K562 (cell line): ENCODE data around the gene LRRC43. TPM values are rescaled to one million over a fixed set of nuclear protein-coding genes. Genes with fewer than 3 reads are reported as not detected.

Source experiments
- ATAC-seq: fragments of 200-7000 bp; cut with Tn5 transposase; 3 replicates; pipeline ENCODE4 v1.9.1; 2020; ENCODE audit warnings: moderate library complexity
- BruUV-seq: library from RNA; stranded (reverse); fragments of 400-500 nt; replicated peaks from 2 replicates; lab custom pipeline; 2021; lab: Mats Ljungman, UMichigan
- CTCF ChIA-PET: fragments of 300-600 bp; formaldehyde crosslinking; extraction: SDS; loops from one replicate; lab custom pipeline; 2021; ENCODE audit warnings: low intra/inter-chr PET ratio; lab: Yijun Ruan, JAX
- POLR2A ChIA-PET: fragments of 300-600, 350-650 bp; sonication (Branson Sonifier 250); formaldehyde crosslinking; extraction: SDS; loops from one replicate; lab custom pipeline; 2021; ENCODE audit warnings: antibody characterized with exemption, inconsistent platforms; lab: Yijun Ruan, JAX
- DNase-seq, 4 experiments: peaks; one replicate each; pipeline versions ENCODE4 v3.0.0 to v3.0.0-alpha.2; 2011 to 2018; ENCODE audit warnings: low spot score in 3 of 4, mixed read lengths in 3 of 4; ENCODE audit errors: extremely low read depth in 1 of 4
- FAIRE-seq: peaks from 2 replicates; lab custom pipeline; 2011; peaks lifted over from hg19 to GRCh38; lab: Jason Lieb, UNC
- H2AFZ ChIP-seq: 2 replicates; pipeline ENCODE4 v1.6.0; 2011; ENCODE audit warnings: low read depth, low read length, control low read depth, inconsistent platforms
- H3K27ac ChIP-seq: fragments of 200-600 bp; 3 replicates; pipeline ENCODE4 v1.8.0; 2011; ENCODE audit warnings: low read depth, mild to moderate bottlenecking, control low read depth, inconsistent platforms, low read length, moderate library complexity, mixed read lengths; ENCODE audit errors: extremely low read depth
- H3K27me3 ChIP-seq, 2 experiments: fragments of 300-600 bp in 1 of 2; 2 replicates in 1 of 2; 3 replicates in 1 of 2; pipeline versions ENCODE4 v1.6.0 to v1.8.0; 2011; ENCODE audit warnings: inconsistent platforms in 2 of 2, low read length in 2 of 2, mild to moderate bottlenecking in 1 of 2, mixed read lengths in 1 of 2, moderate library complexity in 1 of 2; ENCODE audit not compliant: control insufficient read depth in 2 of 2, insufficient read depth in 2 of 2
- H3K36me3 ChIP-seq: fragments of 300-600 bp; 3 replicates; pipeline ENCODE4 v1.8.0; 2011; ENCODE audit warnings: mild to moderate bottlenecking, low read length, inconsistent platforms; ENCODE audit not compliant: control insufficient read depth, insufficient read depth
- H3K4me1 ChIP-seq, 2 experiments: fragments of 200-600 bp in 1 of 2; replicated peaks in 1 of 2; 2 replicates in 1 of 2; 3 replicates in 1 of 2; pipeline versions ENCODE4 v1.5.1 to v1.8.0; 2011; ENCODE audit warnings: inconsistent platforms in 2 of 2, low read length in 2 of 2, mild to moderate bottlenecking in 1 of 2, mixed read lengths in 1 of 2, moderate library complexity in 1 of 2; ENCODE audit not compliant: control insufficient read depth in 2 of 2, insufficient read depth in 2 of 2
- H3K4me2 ChIP-seq: 2 replicates; pipeline ENCODE4 v1.6.1; 2011; ENCODE audit warnings: low read length, control low read depth, inconsistent platforms, mixed read lengths; ENCODE audit not compliant: insufficient read depth
- H3K4me3 ChIP-seq: fragments of 200-600 bp; sonication (generic), shearing (Covaris generic); 2 replicates; pipeline ENCODE4 v1.5.1; 2016; ENCODE audit warnings: control low read depth, inconsistent platforms
- H3K79me2 ChIP-seq: fragments of 200-600 bp; 3 replicates; pipeline ENCODE4 v1.8.0; 2011; ENCODE audit warnings: low read length, inconsistent platforms; ENCODE audit not compliant: control insufficient read depth, insufficient read depth
- H3K9ac ChIP-seq, 2 experiments: 2 replicates each; pipeline versions ENCODE4 v1.6.0 to v1.6.1; 2011; ENCODE audit warnings: low read depth in 2 of 2, low read length in 2 of 2, control low read depth in 1 of 2, inconsistent platforms in 1 of 2, mild to moderate bottlenecking in 1 of 2, mixed read lengths in 1 of 2; ENCODE audit not compliant: insufficient read depth in 1 of 2
- H3K9me1 ChIP-seq: one replicate; pipeline ENCODE4 v1.6.0; 2011; ENCODE audit warnings: inconsistent platforms, mild to moderate bottlenecking, low read length, moderate library complexity; ENCODE audit not compliant: control insufficient read depth, insufficient read depth
- H3K9me3 ChIP-seq: replicated peaks from 2 replicates; pipeline ENCODE4 v1.5.1; 2011; ENCODE audit warnings: low read depth, low read length, inconsistent platforms; ENCODE audit not compliant: control insufficient read depth, insufficient read depth
- H4K20me1 ChIP-seq: replicated peaks from 2 replicates; pipeline ENCODE4 v1.6.1; 2011; ENCODE audit warnings: low read length, inconsistent platforms, mixed read lengths; ENCODE audit not compliant: control insufficient read depth, insufficient read depth
- CCNT2 ChIP-seq: IDR thresholded peaks from 2 replicates; pipeline ENCODE4 v1.6.1; 2011; ENCODE audit warnings: borderline replicate concordance, low read depth, mild to moderate bottlenecking, moderate library complexity, mixed read lengths, low read length; ENCODE audit not compliant: insufficient read length; ENCODE audit errors: extremely low read depth
- HNRNPK ChIP-seq: fragments of 200-400 bp; formaldehyde crosslinking; IDR thresholded peaks from one replicate; pipeline ENCODE4 v1.6.1; 2018; ENCODE audit warnings: mild to moderate bottlenecking, low read depth, low read length; ENCODE audit not compliant: poor library complexity, severe bottlenecking
- JUNB ChIP-seq: fragments of 450-650 bp; formaldehyde crosslinking; conservative IDR thresholded peaks from 2 replicates; pipeline ENCODE4 v1.4.0; 2020; ENCODE audit warnings: mild to moderate bottlenecking
- POLR2G ChIP-seq: fragments of 200-400 bp; formaldehyde crosslinking; IDR thresholded peaks from 2 replicates; pipeline ENCODE4 v1.6.1; 2017; ENCODE audit warnings: low read depth, mild to moderate bottlenecking, antibody characterized with exemption, low read length, moderate library complexity
- RBM22 ChIP-seq: fragments of 200-400 bp; formaldehyde crosslinking; IDR thresholded peaks from 2 replicates; pipeline ENCODE4 v1.6.1; 2018; ENCODE audit warnings: low read length, low read depth; ENCODE audit not compliant: poor library complexity, severe bottlenecking
- SMARCC2 ChIP-seq: fragments of 450-650 bp; IDR thresholded peaks from 2 replicates; pipeline ENCODE4 v1.6.1; 2017; ENCODE audit warnings: antibody characterized with exemption, moderate library complexity, mild to moderate bottlenecking, low read depth
- SMC3 ChIP-seq: conservative IDR thresholded peaks from 2 replicates; pipeline ENCODE4 v1.6.1; 2011; ENCODE audit warnings: low read depth, low read length, improper control_type of control experiment; ENCODE audit not compliant: insufficient read depth
- TOE1 ChIP-seq, 2 experiments: fragments of 450-650 bp in 1 of 2; sonication (generic) in 1 of 2; formaldehyde crosslinking in 1 of 2; IDR thresholded peaks; 2 replicates each; pipeline versions ENCODE4 v1.7.1 to v1.8.0; 2016 to 2022; ENCODE audit warnings: borderline replicate concordance in 2 of 2, mild to moderate bottlenecking in 2 of 2, antibody characterized with exemption in 1 of 2, inconsistent platforms in 1 of 2, low read depth in 1 of 2, missing genetic modification reagents in 1 of 2, moderate library complexity in 1 of 2
- ZC3H8 ChIP-seq: fragments of 450-650 bp; IDR thresholded peaks from 2 replicates; pipeline ENCODE4 v1.6.1; 2017
- ZNF124 ChIP-seq: sonication (generic); formaldehyde crosslinking; IDR thresholded peaks from 2 replicates; pipeline ENCODE4 v1.8.1; 2022; ENCODE audit warnings: missing genetic modification reagents
- ZNF253 ChIP-seq: fragments of 250-450 bp; sonication (Bioruptor Pico); conservative IDR thresholded peaks from 2 replicates; pipeline ENCODE4 v1.6.1; 2021; ENCODE audit warnings: mild to moderate bottlenecking
- ZNF408 ChIP-seq: fragments of 250-450 bp; sonication (Bioruptor Pico); IDR thresholded peaks from 2 replicates; pipeline ENCODE4 v1.4.0; 2020; ENCODE audit warnings: low read depth, mild to moderate bottlenecking, moderate library complexity
- WGBS: fragments of 100-300 bp; shearing (Covaris generic); methylation state at CpG from one replicate; pipeline ENCODE4 v1.1.6; 2016; ENCODE audit warnings: low coverage, mixed read lengths; ENCODE audit not compliant: insufficient coverage; ENCODE audit errors: missing lambda C conversion rate; 5-methylcytosine and 5-hydroxymethylcytosine counted together
- in situ Hi-C: fragments of 300-500 bp; cut with MboI; formaldehyde crosslinking; loops from 4 replicates; pipeline ENCODE4 v1.15.0; 2018; ENCODE audit warnings: inconsistent platforms, mixed read lengths
- intact Hi-C: fragments of 100-400 bp; cut with micrococcal nuclease; formaldehyde crosslinking; loops from 2 replicates; pipeline ENCODE4 v1.14.2; 2022
- polyA plus RNA-seq, 8 experiments: library from polyadenylated mRNA; depleted of rRNA in 4 of 8; stranded (reverse) in 5 of 8; unstranded in 3 of 8; fragments of >200 nt; fragmentation: Nextera tagmentation in 2 of 8; fragmentation: Illumina TruSeq in 1 of 8; extraction: Ambion mirVana in 2 of 8; extraction: Trizol in 1 of 8; gene quantifications; 2 replicates each; pipeline versions ENCODE4 v1.2.1 to v1.2.3, GENCODE V29; 2011 to 2014; ENCODE audit warnings: inconsistent platforms in 1 of 8, missing spikeins in 1 of 8
- total RNA-seq, 7 experiments: library from RNA; depleted of rRNA in 6 of 7; stranded (reverse); fragments of >200 nt in 6 of 7; fragmentation: Illumina TruSeq in 2 of 7; extraction: Trizol in 2 of 7; gene quantifications; 2 replicates each; pipeline versions ENCODE4 v1.2.1 to v1.2.3, GENCODE V29; 2011 to 2021; ENCODE audit warnings: low replicate concordance in 1 of 7

Gene LRRC43
- total and polyA plus RNA-seq, 9 of the 15 experiments (the other 6 are each of a cell fraction or from before 2014, with no cell fraction given): 0.19 TPM; not detected in 8

DNA sequence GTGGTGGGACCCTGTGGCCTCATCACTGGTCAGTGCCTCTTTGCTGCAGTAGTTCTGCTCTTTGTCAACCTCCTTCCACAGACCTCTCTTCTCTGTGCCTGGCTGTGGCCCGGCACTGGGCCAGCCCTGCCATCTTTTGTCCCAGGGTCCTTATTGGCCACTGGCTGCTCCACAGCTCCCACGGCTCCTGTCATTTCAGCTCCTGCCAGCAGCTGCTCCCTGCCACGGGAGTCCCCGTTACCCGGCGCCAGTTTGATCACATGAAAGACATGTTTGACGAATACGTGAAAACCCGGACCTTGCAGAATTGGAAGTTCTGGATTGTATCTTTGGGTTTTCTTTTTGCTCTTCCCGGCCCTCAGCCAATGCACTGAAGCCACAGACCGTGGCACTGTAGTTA is 44.3 kb upstream of the LRRC43 start:
- H3K36me3 ChIP-seq: peaks cover 88% of the 10 kb centered on the region
- POLR2A ChIA-PET: interaction anchor here (0.6 to 1.6 kb wide), 6 partner anchors 9 to 335 kb away, joined by 3 to 7 read pairs (median 3); partner anchors contain the start of gene SETD1B

DNA sequence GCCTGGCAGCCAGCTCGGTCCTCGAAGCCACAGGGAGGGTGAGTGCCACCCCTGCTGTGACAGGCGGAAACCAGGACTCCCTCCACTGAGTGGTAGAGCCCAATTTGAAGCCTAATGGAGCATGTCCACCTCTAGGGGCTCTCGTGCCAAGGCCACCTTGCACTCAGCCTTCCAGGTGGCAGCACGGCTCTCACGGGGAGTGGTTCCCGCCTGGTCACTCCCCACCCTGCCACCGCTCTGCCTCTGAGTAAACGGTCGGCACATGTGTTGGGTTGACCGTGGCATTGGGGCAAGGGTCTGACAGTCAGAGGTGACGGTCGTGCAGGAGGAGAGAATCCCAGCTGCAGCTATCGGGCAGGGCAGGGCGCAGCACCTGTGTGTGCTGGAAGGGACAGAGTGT is 43.7 kb upstream of the LRRC43 start:
- no peak overlapping the region for H3K4me3 ChIP-seq
- ChIA-PET CTCF (no interaction called here), POLR2A (interaction anchor here (0.6 to 1.6 kb wide), 3 partner anchors 9 to 20 kb away, joined by 3 read pairs; no protein-coding TSS in a partner anchor)
- TF ChIP-seq RBM22 (peak; percentile 78), POLR2G (peak; percentile 64), ZNF124 (CRISPR knock-in tag) (no peak)
- no TSS peak for BruUV-seq
- H3K36me3 ChIP-seq: peaks cover 87% of the 10 kb centered on the region
- H3K9me1 ChIP-seq: no peaks in the 10 kb centered on the region
- no peak for ATAC-seq
- peaks cover 16% of the 10 kb centered on the region for H4K20me1 ChIP-seq
- no peaks in the 10 kb centered on the region for H3K79me2 ChIP-seq
- no peak overlapping the region for H3K4me2 ChIP-seq
- no peak overlapping the region for H2AFZ ChIP-seq
- intact Hi-C loops (no loop called here), in situ Hi-C loops (no loop called here)
- H3K4me1 ChIP-seq: peaks cover 0 to 22% of the 10 kb centered on the region in 2 experiments; a peak in 1 of 5 replicates
- H3K27me3 ChIP-seq: no peaks in the 10 kb centered on the region
- DNase-seq: no peak
- H3K27ac ChIP-seq: no peak overlapping the region
- no peak for FAIRE-seq
- 96% methylated on average over 14 of the region's 15 CpGs for WGBS
- H3K9ac ChIP-seq: 0 out of 4 replicates have a peak overlapping the region, but pooled peaks of 1 of the 2 experiments have one; percentile 27
- no peaks in the 10 kb centered on the region for H3K9me3 ChIP-seq

More for the DNA sequence above, 44.3 kb upstream of the LRRC43 start:
- ATAC-seq: no peak
- in situ Hi-C loops (no loop called here), intact Hi-C loops (no loop called here)
- TF ChIP-seq TOE1 (IDR thresholded peaks at IDR 0.05; ENCODE audit: borderline replicate concordance) (no peak), TOE1 (CRISPR knock-in tag; IDR thresholded peaks at IDR 0.05; ENCODE audit: borderline replicate concordance, low read depth) (no peak), HNRNPK (no peak), ZC3H8 (no peak), ZNF408 (CRISPR knock-in tag) (no peak), SMC3 (no peak), JUNB (no peak), CCNT2 (peak; percentile 5), SMARCC2 (no peak), ZNF253 (no peak)
- H3K27ac ChIP-seq: no peak overlapping the region
- no peak overlapping the region for H3K4me2 ChIP-seq
- no peaks in the 10 kb centered on the region for H3K79me2 ChIP-seq
- H3K9ac ChIP-seq: peak overlapping the region in 1 of 2 experiments; percentile 14; a peak in 1 of 4 replicates
- FAIRE-seq: no peak
- 93% methylated on average over 11 of the region's 11 CpGs for WGBS
- H3K4me1 ChIP-seq: peaks cover 0 to 22% of the 10 kb centered on the region in 2 experiments; a peak in 1 of 5 replicates
- no peak overlapping the region for H2AFZ ChIP-seq
- peaks cover 13% of the 10 kb centered on the region for H4K20me1 ChIP-seq
- no peaks in the 10 kb centered on the region for H3K9me3 ChIP-seq
- no TSS peak for BruUV-seq
- CTCF ChIA-PET: no interaction called here
- no peak for DNase-seq
- no peaks in the 10 kb centered on the region for H3K27me3 ChIP-seq
- no peaks in the 10 kb centered on the region for H3K9me1 ChIP-seq
- no peak overlapping the region for H3K4me3 ChIP-seq
